ENCODE measurements around the gene PTH1R.

Gene PTH1R

DNA sequence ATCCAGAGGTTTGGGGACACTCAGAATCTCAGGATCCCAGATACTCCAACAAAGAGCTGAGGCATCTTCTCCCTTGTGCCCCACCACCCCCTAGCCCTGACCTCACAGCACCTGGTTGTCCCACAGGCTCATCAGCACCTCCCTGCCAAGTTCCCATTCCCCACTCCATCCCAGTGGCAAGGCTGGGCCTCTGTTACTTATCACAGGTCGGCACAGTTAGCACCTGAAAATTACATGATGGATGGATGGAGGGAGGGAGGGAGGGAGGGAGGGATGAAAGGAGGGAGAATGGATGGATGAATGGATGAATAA lies 27.1 kb upstream of the PTH1R start:
- DNase-seq, result no peak

DNA sequence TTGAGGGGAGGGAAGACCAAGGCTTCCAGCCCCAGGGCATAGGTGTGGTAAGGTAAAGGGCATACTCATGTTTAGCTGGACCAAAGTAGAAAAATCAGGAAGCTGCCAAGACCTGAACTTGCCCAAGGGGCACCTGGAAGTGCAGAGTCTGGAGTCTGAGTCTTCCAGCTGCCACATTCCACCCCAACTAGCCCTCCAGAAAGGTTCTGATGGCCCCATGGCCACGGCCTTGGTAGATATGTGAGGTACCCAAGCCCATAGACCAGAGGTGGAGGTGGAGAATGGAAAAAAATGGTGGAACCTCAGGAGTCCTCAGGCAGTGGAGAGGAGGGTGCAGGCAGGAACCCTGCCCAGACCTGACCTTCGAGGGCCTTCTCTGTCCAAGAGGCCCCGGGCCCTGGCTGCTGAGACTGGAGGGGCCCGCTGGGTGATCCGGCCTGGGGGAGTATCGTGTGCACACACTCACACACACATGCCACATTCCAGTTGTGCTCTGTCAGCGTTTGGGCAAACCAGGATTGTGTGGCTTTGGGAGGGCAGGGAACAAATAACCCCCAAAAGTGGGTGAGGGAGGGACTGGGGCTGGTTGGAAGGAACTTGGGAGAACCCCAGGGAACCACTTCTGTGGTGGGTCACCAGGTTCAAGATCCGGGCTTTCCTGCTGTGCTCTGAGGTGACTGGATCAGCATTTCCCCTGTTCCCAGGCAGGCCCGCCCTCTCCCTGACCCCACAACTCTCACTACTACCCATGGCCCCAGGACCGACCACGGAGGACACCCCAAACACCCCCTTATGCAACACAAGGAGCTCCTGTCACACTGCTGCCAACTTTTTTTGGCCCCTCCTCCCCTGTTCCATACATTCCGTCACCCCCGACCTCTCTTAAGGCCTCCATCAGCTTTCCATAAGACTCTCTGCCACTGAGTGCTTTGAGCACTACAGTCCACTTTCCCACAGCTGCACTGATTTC lies 25.9 kb upstream of the PTH1R start:
- DNase-seq, result no peak

DNA sequence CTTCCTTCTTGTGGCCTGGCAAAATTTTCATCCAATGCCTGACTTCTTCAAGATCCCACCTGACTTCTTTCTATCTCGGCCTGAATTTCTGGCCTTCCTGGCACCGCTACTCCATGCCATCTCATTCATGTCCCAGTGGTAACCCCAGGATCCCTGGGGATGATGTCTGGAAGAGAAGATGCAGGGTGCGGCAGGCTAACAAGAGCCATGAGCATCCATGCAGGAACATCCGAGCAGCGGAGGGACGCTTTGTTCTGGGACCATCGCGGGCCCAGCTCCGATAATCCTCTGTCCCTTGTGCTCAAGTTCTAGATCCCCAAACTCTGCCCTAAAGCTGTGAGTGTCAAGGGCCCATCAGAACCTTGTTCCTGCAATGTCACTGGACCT lies 25.2 kb upstream of the PTH1R start:
- no peak for DNase-seq

DNA sequence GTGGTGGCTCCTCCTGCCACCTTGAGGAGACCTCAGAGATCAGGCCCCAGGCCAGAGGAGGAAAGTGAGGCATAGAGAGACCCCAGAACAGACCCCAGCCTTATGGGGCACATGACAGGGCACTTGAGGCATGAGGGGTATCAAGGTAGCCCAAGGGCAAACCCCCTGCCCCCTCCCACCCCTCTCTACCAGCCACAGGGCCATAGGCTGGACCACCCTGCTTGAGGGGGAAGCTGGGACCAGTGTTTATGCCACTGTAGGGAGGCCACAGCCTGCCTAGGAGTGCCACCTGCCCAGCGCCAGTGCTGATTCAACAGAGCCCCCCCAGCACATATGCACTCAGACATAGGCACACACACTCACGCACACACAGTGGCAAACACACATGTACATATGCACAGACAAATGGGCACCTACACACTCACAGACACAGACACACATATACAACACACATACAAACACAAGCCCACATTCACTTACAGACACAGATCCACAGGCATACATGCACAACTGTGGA lies 24.6 kb upstream of the PTH1R start:
- no peak for DNase-seq

DNA sequence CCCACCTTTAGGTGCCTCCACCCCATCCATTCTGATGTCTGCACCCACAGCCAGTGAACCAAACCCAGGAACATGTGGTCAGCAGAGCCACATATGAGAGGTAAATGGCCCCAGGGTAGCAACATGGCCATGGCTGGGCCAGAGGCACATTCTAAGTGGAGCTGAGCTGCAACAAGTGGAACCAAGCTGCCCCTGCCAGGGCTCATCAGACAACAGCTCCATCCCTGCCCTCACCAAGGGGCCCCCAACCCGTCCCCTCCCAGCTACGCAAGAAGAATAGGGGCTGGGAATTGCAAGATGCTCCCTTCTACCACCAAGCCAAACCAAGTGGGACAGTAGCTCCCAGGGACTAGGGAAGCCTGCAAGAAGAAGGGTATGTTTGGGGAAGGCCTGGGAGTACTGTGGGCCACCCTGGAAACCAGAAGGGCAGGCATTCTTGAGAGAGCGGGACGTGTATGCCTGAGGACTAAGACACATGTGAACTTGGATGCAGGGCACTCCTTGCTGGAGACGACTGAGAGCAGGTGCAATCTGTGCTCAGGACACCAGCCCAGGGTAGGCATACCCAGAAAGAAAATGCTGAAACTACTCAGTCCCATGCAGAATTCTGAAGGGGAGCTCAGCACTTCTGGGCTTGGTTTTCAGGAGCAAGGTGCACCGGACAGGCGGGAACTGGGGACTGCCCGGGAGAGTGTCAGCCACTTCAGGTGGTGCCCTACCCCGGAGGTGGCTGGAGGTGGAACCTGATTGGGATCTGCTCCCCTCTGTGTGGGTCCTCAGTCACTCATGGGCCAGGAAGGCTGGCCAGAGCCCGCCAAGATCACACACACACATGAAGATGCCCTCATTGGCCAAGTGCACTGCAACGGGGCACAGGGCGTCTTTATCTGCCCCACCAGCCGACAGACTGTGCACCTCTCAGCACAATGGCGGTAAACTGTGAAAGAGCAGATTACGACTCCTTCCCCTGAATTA lies 23.8 kb upstream of the PTH1R start:
- DNase-seq, result no peak

DNA sequence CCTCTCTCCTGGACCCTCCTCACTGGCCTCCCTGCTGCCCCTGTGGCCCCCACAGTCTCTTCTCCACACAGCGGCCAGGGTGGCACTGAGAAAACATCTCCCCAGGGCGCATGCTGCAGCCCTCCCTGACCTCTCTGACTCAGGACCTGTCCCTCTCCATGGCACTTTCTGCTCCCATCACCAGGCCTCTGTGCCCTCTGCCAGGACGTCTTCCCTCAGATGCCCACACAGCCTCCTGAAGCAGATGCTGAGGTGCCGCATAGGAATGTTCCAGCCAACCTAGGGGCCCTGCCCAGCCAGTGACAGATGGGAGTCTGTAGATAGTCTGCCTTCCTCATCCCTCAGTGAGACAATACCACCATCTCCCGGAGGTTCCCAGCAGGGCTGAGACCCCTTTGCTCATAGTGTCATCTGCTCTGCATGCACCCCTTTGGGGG lies 22.9 kb upstream of the PTH1R start:
- DNase-seq, result no peak

DNA sequence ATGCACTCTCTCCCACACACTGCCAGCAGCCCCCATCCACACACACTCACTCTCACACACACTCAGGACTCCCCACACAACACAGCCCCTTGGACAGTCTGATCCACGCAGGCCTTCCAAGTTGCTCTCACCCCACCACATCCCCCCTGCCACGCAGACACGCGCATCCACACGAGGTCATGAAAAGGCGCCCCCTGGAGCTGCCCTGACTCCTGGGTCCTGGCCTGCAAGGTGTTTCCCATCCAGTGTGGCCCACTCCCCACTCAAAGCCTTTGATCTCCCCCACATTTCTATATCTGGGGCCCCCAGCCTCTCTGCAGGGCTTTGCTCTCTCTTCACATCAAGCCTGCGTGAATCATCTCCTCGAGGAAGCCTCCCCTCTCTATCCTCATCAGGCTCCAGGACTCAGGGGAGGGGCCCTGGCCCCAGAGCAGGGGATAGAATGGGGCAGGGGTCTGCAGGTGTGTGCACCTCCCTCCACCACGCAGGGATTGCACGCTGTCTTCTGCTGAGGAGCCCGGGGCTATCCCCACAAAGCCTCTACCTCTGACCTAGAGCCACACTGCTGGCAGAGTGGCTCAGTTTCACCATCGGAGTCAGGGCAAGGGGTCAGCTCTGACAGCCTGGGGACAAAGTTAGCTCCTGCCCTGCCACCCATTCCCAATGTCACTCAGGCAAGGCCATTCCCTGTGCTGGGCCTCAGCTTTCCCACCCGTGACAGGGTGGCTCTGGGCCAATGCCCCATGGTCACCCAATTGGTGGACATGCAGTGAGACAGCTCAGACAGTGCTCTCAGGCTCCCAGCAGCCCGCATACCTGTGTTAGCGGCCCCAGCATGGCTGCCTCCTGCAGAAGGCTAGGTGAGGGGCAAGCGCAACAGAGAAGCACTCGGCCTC lies 20.7 kb upstream of the PTH1R start:
- no peak for DNase-seq

DNA sequence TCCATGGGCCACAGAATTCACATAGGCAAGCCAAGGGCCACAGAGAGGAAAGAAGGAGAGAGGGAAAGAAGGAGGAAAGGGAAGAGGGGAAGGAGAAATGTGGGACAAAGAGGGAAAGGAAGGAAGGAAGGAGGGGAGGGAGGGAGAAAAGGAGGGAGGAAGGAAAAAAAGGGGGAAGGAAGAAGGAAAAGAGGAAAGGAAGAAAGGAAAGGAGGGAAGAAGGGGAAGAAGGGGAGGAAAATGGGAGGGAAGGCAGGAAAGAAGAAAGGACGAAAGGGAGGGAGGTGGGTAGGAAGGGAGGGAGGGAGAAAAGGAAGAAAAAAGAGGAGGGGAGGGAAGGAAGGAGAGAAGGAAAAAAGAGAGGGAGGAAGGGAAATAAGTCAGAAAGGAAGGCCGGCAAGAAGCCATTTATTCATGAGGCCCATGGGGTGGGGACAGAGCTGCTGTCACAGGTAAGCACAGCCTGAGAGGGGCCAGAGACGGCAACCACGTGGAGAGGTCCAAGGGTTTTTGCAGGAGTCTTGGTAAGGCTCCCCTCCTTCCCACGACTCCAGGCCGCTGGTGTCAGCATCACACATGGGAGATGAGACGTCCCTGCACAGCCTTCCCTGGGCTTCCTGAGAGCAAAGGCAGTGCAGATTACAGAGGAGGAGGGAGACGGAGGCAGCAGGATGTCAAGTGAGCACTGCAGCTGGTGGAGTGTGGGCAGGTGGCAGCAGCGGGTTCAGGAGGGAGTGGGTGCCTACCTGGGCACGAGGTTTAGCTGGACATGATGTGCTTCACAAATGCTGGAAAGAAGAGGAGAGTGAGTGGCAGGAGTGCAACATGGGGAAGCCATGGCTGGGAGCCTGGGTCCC lies 19.8 kb upstream of the PTH1R start:
- no peak for DNase-seq

DNA sequence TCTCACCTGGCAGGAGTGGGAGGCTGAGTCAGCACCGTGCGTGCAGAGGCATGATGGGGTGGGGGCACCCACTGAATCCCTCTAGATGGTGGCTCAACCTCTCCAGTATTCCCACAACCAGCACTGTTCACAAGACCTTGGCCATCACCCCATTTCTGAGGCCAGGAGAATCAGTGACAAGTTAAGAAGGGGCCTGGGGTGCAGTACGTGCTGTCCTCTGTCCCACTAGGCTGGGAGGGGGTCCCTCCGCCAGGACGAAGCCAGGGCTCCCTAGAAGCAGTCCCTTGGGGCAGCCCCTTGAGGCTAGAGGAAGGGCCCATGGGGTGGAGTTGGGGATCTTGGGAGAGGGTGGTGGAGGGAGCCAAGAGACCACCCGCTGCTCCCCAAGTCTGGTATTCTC lies 19.1 kb upstream of the PTH1R start:
- no peak for DNase-seq

DNA sequence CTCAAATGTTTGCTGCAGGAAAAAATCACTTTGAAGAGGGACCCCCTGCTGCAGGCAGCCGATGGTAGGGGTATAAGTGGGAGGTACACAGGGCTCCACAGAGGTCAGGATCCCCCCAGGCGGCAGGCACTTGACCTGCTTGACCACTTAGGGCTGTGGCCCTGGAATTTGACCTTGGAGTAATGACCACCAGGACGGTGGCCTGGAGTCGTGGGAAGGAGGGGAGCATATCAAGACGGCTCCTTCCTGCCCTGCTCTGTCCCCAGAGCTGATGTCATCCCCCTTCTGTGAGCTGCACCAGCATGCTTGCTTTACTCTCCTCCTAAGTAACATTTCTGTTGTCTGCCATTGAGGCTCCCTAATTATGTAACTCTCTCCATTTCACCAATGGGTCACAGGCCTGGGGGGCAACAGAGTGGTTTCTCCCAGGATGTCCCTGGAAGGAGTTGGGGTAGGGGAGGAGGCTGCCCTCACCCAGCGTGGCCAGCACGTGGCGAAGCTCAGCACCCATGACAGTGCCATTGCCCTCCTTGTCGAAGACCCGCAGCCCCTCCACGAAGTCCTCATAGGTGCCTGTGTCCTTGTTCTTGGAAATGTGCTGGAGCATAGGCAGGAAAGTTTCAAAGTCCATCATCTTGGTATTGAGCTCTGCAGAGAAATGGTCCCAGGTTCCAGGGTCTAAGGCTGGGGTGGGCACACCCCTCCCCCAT lies 18.4 kb upstream of the PTH1R start:
- DNase-seq, result no peak

DNA sequence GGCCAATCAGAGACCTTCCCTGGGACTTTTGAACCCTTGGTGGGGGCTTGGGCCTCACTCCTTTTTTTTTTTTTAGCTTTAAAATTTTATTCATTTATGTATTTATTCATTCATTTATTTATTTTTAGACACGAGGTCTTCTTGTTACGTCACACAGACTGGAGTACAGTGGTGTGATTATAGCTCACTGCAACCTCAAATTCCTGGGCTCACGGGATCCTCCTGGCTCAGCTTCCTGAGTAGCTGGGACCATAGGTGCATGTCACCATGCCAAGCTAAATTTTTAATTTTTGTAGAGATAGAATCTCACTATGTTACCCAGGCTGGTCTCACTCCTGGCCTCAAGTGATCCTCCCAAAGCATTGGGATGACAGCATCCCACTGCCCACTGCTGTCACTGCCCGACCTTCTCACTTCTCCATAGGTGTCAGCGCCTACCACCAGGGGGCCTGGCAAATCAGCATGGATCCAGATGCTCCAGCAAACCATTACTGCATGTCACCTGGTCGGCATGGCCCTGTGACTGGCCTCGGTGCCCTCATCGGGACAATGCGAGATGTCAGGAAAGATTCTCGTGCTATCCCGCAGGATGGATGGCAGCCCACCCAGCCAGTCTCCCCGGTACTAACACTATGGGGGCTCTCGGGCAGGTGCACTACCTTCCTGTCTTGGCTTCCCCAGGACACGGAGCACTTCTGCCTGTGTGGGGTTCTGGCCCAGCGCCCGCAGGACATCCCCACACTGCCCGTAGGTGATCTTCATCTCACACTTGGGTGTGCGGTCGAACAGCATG lies 17.3 kb upstream of the PTH1R start:
- no peak for DNase-seq

DNA sequence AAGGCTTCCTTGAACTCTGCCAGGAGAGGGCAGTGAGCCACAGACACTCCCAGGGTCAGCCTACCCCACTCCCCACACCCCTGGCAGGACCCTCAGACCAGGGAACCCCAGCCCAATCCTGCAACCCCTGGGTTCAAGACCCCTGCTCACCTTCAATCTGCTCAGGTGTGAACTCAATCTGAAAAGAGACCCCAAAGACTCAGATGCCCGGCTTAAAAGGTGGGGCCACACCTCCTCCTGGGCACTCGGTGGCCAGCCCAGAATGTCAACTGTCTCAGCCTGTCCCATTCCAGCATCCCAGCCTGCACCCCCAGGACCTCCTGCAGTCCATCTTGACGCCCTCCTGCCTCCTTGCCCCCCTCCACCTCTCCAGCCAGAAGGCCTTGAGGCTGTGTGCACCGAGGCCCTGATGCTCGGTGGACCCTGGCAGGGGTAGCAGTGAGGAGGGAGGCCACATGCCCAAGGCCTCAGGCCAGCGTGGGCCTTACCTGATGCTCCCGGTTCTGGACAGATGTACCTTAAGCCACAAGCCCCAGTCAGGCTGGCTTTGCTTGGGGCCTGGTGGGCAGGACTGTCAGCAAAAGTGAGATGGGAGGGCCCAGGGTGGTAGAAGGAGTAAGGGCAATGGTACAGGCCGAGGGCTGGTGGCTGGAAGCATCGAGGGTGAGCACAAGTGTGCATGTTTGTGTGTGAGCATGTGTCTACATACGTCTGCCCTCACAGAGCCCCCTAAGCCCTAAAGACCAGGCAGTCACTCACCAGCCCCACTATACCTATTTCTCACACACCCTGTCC lies 16.5 kb upstream of the PTH1R start:
- DNase-seq, result no peak

DNA sequence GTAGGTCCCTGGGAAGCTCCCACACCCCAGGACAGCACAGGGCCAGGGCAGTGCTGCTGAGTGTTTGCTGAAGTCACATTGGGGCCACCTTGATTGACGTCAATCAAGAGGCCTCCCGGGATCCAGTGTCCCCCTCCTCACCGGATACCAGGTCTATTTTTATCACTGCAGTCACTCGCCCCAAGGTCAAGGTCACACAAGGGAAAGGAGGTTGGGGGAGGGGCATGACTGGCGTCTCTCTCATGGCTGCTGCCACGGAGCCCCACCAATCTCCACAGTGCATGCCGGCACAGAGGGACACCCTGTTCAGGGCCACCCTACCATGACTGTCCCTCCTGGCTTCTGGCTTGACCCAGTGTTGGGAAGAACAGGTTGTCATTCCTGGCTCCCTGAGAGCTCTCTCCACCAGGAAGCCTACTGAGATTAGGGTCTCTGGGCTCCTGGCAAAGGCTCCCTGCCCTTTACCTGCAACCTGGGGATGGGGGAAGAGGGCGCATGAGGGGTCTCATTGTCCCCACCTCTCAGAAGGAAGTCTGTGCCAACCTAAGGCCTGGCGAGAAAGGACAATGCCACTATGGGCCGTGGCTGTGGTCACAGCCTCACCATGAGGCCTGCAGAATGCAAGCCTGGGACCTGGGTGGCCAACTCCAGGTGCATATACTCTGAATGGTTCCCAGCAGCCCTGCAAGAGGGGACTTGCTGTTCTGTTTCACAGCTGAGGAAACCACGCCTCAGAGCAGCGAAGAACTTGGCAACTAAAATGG lies 15.7 kb upstream of the PTH1R start:
- no peak for DNase-seq

DNA sequence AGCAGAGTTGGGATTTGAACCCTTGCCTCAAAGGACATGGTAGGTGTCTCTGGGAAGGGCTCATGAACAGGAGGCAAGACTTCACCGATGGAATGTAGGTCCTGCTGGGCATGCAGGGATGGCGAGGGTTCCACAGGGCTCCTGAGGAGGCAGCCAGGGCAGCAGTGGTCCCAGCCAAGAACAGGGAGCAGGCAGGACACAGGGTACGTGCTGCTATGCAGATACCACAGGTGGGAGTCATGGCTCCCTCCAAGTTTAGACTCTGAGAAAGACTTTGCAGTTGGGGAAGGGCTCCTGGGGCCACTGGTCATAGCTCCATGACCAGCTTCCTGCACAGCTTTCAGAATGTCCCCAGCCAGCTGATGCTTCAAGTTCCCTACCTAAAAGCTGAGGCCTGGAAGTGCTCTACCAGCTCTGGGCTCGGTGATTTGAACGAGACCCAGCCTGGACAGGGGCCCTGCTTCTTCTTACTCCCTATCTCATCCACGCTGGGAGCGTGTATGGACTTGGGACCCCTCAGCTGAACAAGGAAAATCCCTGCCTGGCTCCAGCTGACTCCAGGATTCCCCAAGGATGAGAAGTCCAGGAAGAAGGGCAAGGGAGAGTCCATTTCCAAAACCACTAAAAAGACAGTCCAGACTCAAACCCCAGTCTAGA lies 15.0 kb upstream of the PTH1R start:
- no peak for DNase-seq

DNA sequence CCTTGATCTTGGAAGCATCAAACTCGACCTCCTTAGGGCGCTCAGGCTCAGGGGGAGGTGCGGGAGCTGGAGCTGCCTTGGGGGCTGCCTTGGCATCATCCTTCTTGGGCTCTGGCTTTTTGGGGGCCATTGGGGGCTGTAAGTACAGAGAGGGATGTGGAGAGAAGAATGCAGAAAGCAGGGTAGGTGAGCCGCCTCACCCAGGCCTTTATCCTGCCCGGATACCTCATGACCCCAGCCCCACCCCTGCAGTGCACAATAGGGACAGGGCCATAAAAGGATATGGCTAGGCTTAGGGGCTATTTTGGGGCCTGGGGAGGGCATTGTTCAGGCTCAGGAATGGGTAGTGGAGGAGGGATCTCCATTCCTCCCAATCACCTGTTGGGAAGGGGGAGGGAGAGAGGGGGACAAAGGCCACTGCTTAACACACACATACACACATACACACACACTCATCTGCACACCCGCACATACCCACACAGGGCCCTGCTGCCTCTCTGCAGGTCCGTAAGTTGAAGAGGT lies 14.2 kb upstream of the PTH1R start, which contains the start of gene MYL3:
Gene MYL3, minus strand, starts transcription at position 184 of the 522 bp plus-strand sequence. Its CDS starts 54 bp downstream, at position 130.
- no peak for DNase-seq

DNA sequence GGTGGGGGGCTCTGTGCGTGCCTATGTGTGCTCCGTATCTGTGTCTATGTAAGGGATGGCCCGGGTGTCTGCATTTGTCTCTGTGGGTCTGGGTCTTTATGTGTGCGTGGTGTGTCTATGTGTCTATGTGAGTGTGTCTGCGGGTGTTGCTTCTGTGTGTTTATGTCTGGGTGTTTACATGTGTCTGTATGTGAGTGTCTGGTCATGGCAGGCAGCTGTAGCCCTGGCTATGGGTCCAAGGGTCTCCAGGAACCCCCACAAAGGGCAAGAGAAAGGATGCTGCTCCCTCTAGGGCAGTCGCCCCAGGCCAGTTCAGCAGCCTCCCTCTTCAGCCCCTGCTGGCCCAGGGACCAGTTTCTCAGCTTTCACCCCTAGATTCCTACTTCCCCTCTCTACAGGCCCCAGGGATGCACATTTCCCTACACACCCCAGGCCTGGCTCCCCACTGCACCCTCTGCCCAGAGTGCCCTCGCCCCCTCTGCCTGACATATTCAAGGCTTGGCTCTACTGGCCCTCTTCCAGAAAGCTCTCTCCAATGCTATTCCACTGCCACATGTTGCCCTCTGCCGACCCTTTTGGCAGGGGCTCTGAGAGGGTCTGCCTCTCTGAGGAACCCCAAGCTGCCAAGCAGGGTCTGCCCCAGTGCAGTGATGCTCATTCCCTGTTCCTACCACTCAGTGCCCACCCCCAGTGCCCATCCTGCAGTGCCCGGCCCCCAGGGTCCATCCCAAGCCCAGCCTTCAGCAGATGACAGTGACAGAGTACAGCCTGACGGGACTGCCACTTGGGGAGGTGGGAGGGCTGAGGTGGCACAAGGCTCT lies 13.2 kb upstream of the PTH1R start:
- no peak for DNase-seq
